GM23338 (cell line): ENCODE measurements around the gene MAGEC2.

ENCODE experiments used
- CREB1 ChIP-seq: fragments of 250-450 bp; sonication (Bioruptor Pico); IDR thresholded peaks from 2 replicates; pipeline ENCODE4 v1.5.0; 2020; ENCODE audit warnings: low read depth, mild to moderate bottlenecking, moderate library complexity
- EZH2 ChIP-seq: fragments of 200-600 bp; sonication (generic); IDR thresholded peaks from one replicate; pipeline ENCODE4 v1.8.0; 2017; ENCODE audit warnings: antibody characterized with exemption, mild to moderate bottlenecking, low read depth; ENCODE audit not compliant: unreplicated experiment
- EZH2phosphoT487 ChIP-seq: fragments of 200-600 bp; sonication (generic); IDR thresholded peaks from one replicate; pipeline ENCODE4 v1.8.1; 2018; ENCODE audit warnings: antibody characterized with exemption; ENCODE audit not compliant: unreplicated experiment
- JUNB ChIP-seq: IDR thresholded peaks from one replicate; pipeline ENCODE4 v1.6.1; 2016; ENCODE audit warnings: antibody characterized with exemption; ENCODE audit not compliant: unreplicated experiment
- POLR2AphosphoS5 ChIP-seq: IDR thresholded peaks from 2 replicates; pipeline ENCODE4 v1.6.1; 2016; ENCODE audit warnings: antibody characterized with exemption, low read depth
- REST ChIP-seq: IDR thresholded peaks from one replicate; pipeline ENCODE4 v1.6.1; 2018; ENCODE audit warnings: antibody characterized with exemption; ENCODE audit not compliant: unreplicated experiment
- STAT1 ChIP-seq: IDR thresholded peaks from one replicate; pipeline ENCODE4 v1.6.1; 2016; ENCODE audit warnings: antibody characterized with exemption; ENCODE audit not compliant: unreplicated experiment
- ZNF114 ChIP-seq: fragments of 250-450 bp; sonication (Bioruptor Pico); IDR thresholded peaks from 2 replicates; pipeline ENCODE4 v1.5.0; 2020; ENCODE audit warnings: mild to moderate bottlenecking, moderate library complexity
- ZNF331 ChIP-seq: fragments of 250-450 bp; sonication (Bioruptor Pico); IDR thresholded peaks from 2 replicates; pipeline ENCODE4 v1.5.0; 2020; ENCODE audit warnings: low read depth, mild to moderate bottlenecking, moderate library complexity
- ZNF462 ChIP-seq: fragments of 250-450 bp; sonication (Bioruptor Pico); IDR thresholded peaks from 2 replicates; pipeline ENCODE4 v1.5.0; 2020; ENCODE audit warnings: mild to moderate bottlenecking, moderate library complexity
- TF ChIP-seq, protein P1 (sequence below), 2 experiments: fragments of 200-600 bp in 1 of 2; sonication (generic) in 1 of 2; conservative IDR thresholded peaks; 2 replicates each; pipeline versions ENCODE4 v1.5.1 to v1.6.1; 2016 to 2017; ENCODE audit warnings: antibody characterized with exemption in 2 of 2, low read depth in 2 of 2, mild to moderate bottlenecking in 2 of 2, moderate library complexity in 1 of 2
- TF ChIP-seq, protein P2 (sequence below): IDR thresholded peaks from 2 replicates; pipeline ENCODE4 v1.6.1; 2016; ENCODE audit warnings: antibody characterized with exemption

- TF ChIP-seq, protein P1, sequence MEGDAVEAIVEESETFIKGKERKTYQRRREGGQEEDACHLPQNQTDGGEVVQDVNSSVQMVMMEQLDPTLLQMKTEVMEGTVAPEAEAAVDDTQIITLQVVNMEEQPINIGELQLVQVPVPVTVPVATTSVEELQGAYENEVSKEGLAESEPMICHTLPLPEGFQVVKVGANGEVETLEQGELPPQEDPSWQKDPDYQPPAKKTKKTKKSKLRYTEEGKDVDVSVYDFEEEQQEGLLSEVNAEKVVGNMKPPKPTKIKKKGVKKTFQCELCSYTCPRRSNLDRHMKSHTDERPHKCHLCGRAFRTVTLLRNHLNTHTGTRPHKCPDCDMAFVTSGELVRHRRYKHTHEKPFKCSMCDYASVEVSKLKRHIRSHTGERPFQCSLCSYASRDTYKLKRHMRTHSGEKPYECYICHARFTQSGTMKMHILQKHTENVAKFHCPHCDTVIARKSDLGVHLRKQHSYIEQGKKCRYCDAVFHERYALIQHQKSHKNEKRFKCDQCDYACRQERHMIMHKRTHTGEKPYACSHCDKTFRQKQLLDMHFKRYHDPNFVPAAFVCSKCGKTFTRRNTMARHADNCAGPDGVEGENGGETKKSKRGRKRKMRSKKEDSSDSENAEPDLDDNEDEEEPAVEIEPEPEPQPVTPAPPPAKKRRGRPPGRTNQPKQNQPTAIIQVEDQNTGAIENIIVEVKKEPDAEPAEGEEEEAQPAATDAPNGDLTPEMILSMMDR (conservative IDR thresholded peaks at IDR 0.05; ENCODE audit: low read depth in 2 of 2): no peak
- TF ChIP-seq CREB1 (CRISPR knock-in tag) (no peak), ZNF331 (CRISPR knock-in tag) (no peak), POLR2AphosphoS5 (no peak), REST (no peak), JUNB (no peak), EZH2phosphoT487 (no peak), EZH2 (no peak), STAT1 (no peak), ZNF114 (no peak), ZNF462 (no peak)
- TF ChIP-seq, protein P2, sequence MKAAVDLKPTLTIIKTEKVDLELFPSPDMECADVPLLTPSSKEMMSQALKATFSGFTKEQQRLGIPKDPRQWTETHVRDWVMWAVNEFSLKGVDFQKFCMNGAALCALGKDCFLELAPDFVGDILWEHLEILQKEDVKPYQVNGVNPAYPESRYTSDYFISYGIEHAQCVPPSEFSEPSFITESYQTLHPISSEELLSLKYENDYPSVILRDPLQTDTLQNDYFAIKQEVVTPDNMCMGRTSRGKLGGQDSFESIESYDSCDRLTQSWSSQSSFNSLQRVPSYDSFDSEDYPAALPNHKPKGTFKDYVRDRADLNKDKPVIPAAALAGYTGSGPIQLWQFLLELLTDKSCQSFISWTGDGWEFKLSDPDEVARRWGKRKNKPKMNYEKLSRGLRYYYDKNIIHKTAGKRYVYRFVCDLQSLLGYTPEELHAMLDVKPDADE: no peak
Observed at GRCh38 chrX:142233400-142233799, 28.3 kb upstream of the MAGEC2 start.
